Testis (tissue), 3 donors: ENCODE results near the gene LCLAT1. TPM values are rescaled to one million over a fixed set of nuclear protein-coding genes. Genes with fewer than 3 reads are reported as not detected.

Experiments
- DNase-seq: peaks from one replicate; pipeline ENCODE4 v3.0.0-alpha.2; 2019
- H3K27ac ChIP-seq, 2 donors: fragments of 200-600 bp; sonication (generic); one replicate each; pipeline ENCODE4 v1.5.1; 2019
- H3K27me3 ChIP-seq: fragments of 200-600 bp; sonication (generic); one replicate; pipeline ENCODE4 v1.5.1; 2019
- H3K36me3 ChIP-seq: fragments of 200-600 bp; sonication (generic); one replicate; pipeline ENCODE4 v1.5.1; 2017; ENCODE audit warnings: low read depth; ENCODE audit errors: missing control alignments
- H3K4me1 ChIP-seq: fragments of 200-600 bp; sonication (generic); one replicate; pipeline ENCODE4 v1.5.1; 2019
- H3K4me3 ChIP-seq, 2 donors: fragments of 200-600 bp; sonication (generic); one replicate each; pipeline ENCODE4 v1.5.1; 2017 to 2019
- H3K9me3 ChIP-seq: fragments of 200-600 bp; sonication (generic); one replicate; pipeline ENCODE4 v1.5.1; 2017
- CTCF ChIP-seq, 3 experiments: fragments of 450-650 bp in 2 of 3; fragments of 200-600 bp in 1 of 3; sonication (generic) in 1 of 3; IDR thresholded peaks; one replicate each; pipeline ENCODE4 v1.5.1; 2016 to 2019; ENCODE audit warnings: antibody characterized with exemption in 3 of 3, mild to moderate bottlenecking in 2 of 3, moderate library complexity in 1 of 3
- POLR2A ChIP-seq: fragments of 450-650 bp; IDR thresholded peaks from one replicate; pipeline ENCODE4 v1.6.1; 2017; ENCODE audit warnings: antibody characterized with exemption, mild to moderate bottlenecking, moderate library complexity
- WGBS, 2 donors: methylation state at CpG; one replicate each; pipeline ENCODE4 v1.1.5; 2018; 5-methylcytosine and 5-hydroxymethylcytosine counted together
- intact Hi-C: fragments of 100-400 bp; cut with DNase I; formaldehyde crosslinking; loops from one replicate; pipeline ENCODE4 v1.15.1; 2023; ENCODE audit warnings: low total_unique reads
- polyA plus RNA-seq: library from polyadenylated mRNA; stranded (reverse); fragments of 350-450 nt; fragmentation: Illumina TruSeq; extraction: RNeasy Lipid Tissue Mini Kit (QIAGEN cat#74804); gene quantifications from one replicate; pipeline ENCODE4 v1.2.3, GENCODE V29; 2014; ENCODE audit warnings: low read depth, low replicate concordance; ENCODE audit not compliant: insufficient read depth
- total RNA-seq, 2 donors: library from RNA; depleted of rRNA; stranded (reverse); fragments of >200 nt; gene quantifications; one replicate each; pipeline ENCODE4 v1.2.3, GENCODE V29; 2016

Gene LCLAT1
- total and polyA plus RNA-seq, 3 donors from 2014 or later: 11.1 to 39.4 (median 34.9) TPM

- no peak for TF ChIP-seq CTCF (IDR thresholded peaks at IDR 0.05)
- no peak for TF ChIP-seq POLR2A
Observed at GRCh38 chr2:30615926-30616325, 168.9 kb downstream of the LCLAT1 start.

GRCh38 chr2:30620102-30620501 lies 173.1 kb downstream of the LCLAT1 start:
- Histone ChIP-seq H3K27ac (no peak overlapping the region), H3K27me3 (no peaks in the 10 kb centered on the region), H3K36me3 (no peaks in the 10 kb centered on the region), H3K9me3 (no peaks in the 10 kb centered on the region), H3K4me1 (no peaks in the 10 kb centered on the region), H3K4me3 (no peak overlapping the region)
- WGBS, 2 donors: 57 to 93% methylated on average over 1 of the region's 1 CpG
- intact Hi-C loops: no loop called here
- no peak for DNase-seq
- TF ChIP-seq POLR2A: no peak

More at GRCh38 chr2:30615926-30616325, 168.9 kb downstream of the LCLAT1 start:
- no peaks in the 10 kb centered on the region for H3K27me3 ChIP-seq
- 91 to 95% methylated on average over 1 of the region's 1 CpG for WGBS, 2 donors
- intact Hi-C loops: no loop called here
- no peak overlapping the region for H3K4me3 ChIP-seq
- no peaks in the 10 kb centered on the region for H3K4me1 ChIP-seq
- H3K27ac ChIP-seq: no peak overlapping the region
- H3K36me3 ChIP-seq: no peaks in the 10 kb centered on the region
- DNase-seq: no peak
- no peaks in the 10 kb centered on the region for H3K9me3 ChIP-seq

- TF ChIP-seq POLR2A (no peak), CTCF (IDR thresholded peaks at IDR 0.05) (no peak)
- intact Hi-C loops: no loop called here
- WGBS, 2 donors: 83 to 86% methylated on average over 3 to 5 of the region's 5 CpGs
Observed at GRCh38 chr2:30621836-30622235, 174.8 kb downstream of the LCLAT1 start.

GRCh38 chr2:30622452-30622851 lies 175.4 kb downstream of the LCLAT1 start:
- no peak overlapping the region for H3K4me3 ChIP-seq
- H3K4me1 ChIP-seq: no peaks in the 10 kb centered on the region
- intact Hi-C loops: no loop called here
- H3K27me3 ChIP-seq: no peaks in the 10 kb centered on the region
- DNase-seq: no peak
- no peak overlapping the region for H3K27ac ChIP-seq
- TF ChIP-seq CTCF (IDR thresholded peaks at IDR 0.05): no peak
- no peak for TF ChIP-seq POLR2A
- H3K36me3 ChIP-seq: no peaks in the 10 kb centered on the region
- 84% methylated on average over 4 of the region's 4 CpGs for WGBS, 2 donors
- H3K9me3 ChIP-seq: no peaks in the 10 kb centered on the region

More at GRCh38 chr2:30621836-30622235, 174.8 kb downstream of the LCLAT1 start:
- no peaks in the 10 kb centered on the region for H3K36me3 ChIP-seq
- no peaks in the 10 kb centered on the region for H3K4me1 ChIP-seq
- H3K27me3 ChIP-seq: no peaks in the 10 kb centered on the region
- no peaks in the 10 kb centered on the region for H3K9me3 ChIP-seq
- no peak overlapping the region for H3K4me3 ChIP-seq
- no peak for DNase-seq
- no peak overlapping the region for H3K27ac ChIP-seq

GRCh38 chr2:30625276-30625675 lies 178.2 kb downstream of the LCLAT1 start:
- no peak for DNase-seq
- intact Hi-C loops: no loop called here

More at GRCh38 chr2:30625276-30625675, 178.2 kb downstream of the LCLAT1 start:
- Histone ChIP-seq H3K9me3 (no peaks in the 10 kb centered on the region), H3K27ac (no peak overlapping the region), H3K36me3 (no peaks in the 10 kb centered on the region), H3K4me1 (no peaks in the 10 kb centered on the region), H3K4me3 (no peak overlapping the region), H3K27me3 (no peaks in the 10 kb centered on the region)
- TF ChIP-seq POLR2A (no peak), CTCF (IDR thresholded peaks at IDR 0.05) (no peak)
